Loucy (cell line): ENCODE measurements around the gene PERP.

ENCODE experiments used
- EZH2phosphoT487 ChIP-seq: fragments of 200-600 bp; IDR thresholded peaks from 2 replicates; pipeline ENCODE4 v1.6.1; 2018; ENCODE audit warnings: antibody characterized with exemption, mild to moderate bottlenecking, moderate library complexity, borderline replicate concordance
- TF ChIP-seq, protein P1 (sequence below): fragments of 200-600 bp; sonication (generic); conservative IDR thresholded peaks from 2 replicates; pipeline ENCODE4 v1.5.1; 2014; ENCODE audit warnings: mild to moderate bottlenecking, antibody characterized with exemption, low read length

DNA sequence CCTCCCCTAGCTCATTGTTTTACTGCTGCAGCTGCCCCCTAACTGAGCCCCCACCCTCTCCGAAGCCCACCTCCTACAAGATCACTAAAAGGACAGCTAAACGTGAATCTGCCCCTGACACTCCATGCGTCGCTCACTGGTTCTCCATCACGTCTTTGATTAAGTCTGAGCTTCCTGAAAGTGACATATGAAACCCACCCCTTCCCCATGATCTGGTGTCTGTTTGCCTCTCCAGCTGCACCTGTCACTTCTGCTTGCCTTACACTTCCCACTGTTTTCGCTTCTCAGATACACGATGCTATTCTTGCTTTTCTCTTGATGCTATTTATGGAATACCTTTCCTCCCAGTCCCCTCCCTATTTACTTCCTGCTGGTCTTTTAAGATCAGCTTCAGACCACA lies 8.0 kb upstream of the PERP start:
- TF ChIP-seq, protein P1, sequence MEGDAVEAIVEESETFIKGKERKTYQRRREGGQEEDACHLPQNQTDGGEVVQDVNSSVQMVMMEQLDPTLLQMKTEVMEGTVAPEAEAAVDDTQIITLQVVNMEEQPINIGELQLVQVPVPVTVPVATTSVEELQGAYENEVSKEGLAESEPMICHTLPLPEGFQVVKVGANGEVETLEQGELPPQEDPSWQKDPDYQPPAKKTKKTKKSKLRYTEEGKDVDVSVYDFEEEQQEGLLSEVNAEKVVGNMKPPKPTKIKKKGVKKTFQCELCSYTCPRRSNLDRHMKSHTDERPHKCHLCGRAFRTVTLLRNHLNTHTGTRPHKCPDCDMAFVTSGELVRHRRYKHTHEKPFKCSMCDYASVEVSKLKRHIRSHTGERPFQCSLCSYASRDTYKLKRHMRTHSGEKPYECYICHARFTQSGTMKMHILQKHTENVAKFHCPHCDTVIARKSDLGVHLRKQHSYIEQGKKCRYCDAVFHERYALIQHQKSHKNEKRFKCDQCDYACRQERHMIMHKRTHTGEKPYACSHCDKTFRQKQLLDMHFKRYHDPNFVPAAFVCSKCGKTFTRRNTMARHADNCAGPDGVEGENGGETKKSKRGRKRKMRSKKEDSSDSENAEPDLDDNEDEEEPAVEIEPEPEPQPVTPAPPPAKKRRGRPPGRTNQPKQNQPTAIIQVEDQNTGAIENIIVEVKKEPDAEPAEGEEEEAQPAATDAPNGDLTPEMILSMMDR, result no peak
- TF ChIP-seq EZH2phosphoT487, result no peak
